Smooth muscle cell (in vitro differentiated cells): ENCODE results near the gene SNAP91. TPM values are rescaled to one million over a fixed set of nuclear protein-coding genes. Genes with fewer than 3 reads are reported as not detected.

Experiments used
- DNase-seq: peaks from one replicate; lab custom pipeline; 2025; ENCODE audit not compliant: unreplicated experiment; lab: John Stamatoyannopoulos, UW
- H2AFZ ChIP-seq: fragments of 200-600 bp; sonication (generic); 2 replicates; pipeline ENCODE4 v1.6.0; 2016; ENCODE audit warnings: antibody characterized with exemption, low read depth, mild to moderate bottlenecking
- H3F3A ChIP-seq: fragments of 200-600 bp; sonication (generic); 2 replicates; pipeline ENCODE4 v1.6.0; 2017; ENCODE audit warnings: antibody characterized with exemption, low read depth
- H3K27ac ChIP-seq: fragments of 200-600 bp; sonication (generic); 2 replicates; pipeline ENCODE4 v1.5.1; 2016; ENCODE audit warnings: low read depth, mild to moderate bottlenecking
- H3K27me3 ChIP-seq: fragments of 200-600 bp; sonication (generic); 2 replicates; pipeline ENCODE4 v1.6.1; 2016; ENCODE audit warnings: low read depth, mild to moderate bottlenecking
- H3K36me3 ChIP-seq: fragments of 200-600 bp; sonication (generic); 2 replicates; pipeline ENCODE4 v1.5.1; 2016; ENCODE audit warnings: low read depth
- H3K4me1 ChIP-seq: fragments of 200-600 bp; sonication (generic); 2 replicates; pipeline ENCODE4 v1.5.1; 2016; ENCODE audit warnings: low read depth
- H3K4me2 ChIP-seq: fragments of 200-600 bp; sonication (generic); 2 replicates; pipeline ENCODE4 v1.6.0; 2016; ENCODE audit warnings: mild to moderate bottlenecking
- H3K4me3 ChIP-seq: fragments of 200-600 bp; sonication (generic); 2 replicates; pipeline ENCODE4 v1.5.1; 2016; ENCODE audit warnings: mild to moderate bottlenecking
- H3K79me2 ChIP-seq: fragments of 200-600 bp; sonication (generic); 2 replicates; pipeline ENCODE4 v1.6.0; 2016; ENCODE audit warnings: low read depth, mild to moderate bottlenecking
- H3K9ac ChIP-seq: fragments of 200-600 bp; sonication (generic); 2 replicates; pipeline ENCODE4 v1.6.0; 2016; ENCODE audit warnings: low read depth
- H3K9me3 ChIP-seq: fragments of 200-600 bp; sonication (generic); replicated peaks from 2 replicates; pipeline ENCODE4 v1.5.1; 2016; ENCODE audit warnings: low read depth
- H4K20me1 ChIP-seq: fragments of 200-600 bp; sonication (generic); 2 replicates; pipeline ENCODE4 v1.6.0; 2016; ENCODE audit warnings: low read depth
- WGBS: methylation state at CpG from one replicate; pipeline ENCODE4 v1.1.7; 2016; ENCODE audit warnings: low lambda C conversion rate; 5-methylcytosine and 5-hydroxymethylcytosine counted together
- polyA plus RNA-seq: library from polyadenylated mRNA; unstranded; fragments of >200 nt; fragmentation: Nextera tagmentation; extraction: Ambion mirVana; gene quantifications from 2 replicates; pipeline ENCODE4 v1.2.1, GENCODE V29; 2016
- total RNA-seq: library from RNA; depleted of rRNA; stranded (reverse); fragments of >200 nt; gene quantifications from 2 replicates; pipeline ENCODE4 v1.2.3, GENCODE V29; 2014
- TF ChIP-seq, protein P1 (sequence below): fragments of 200-600 bp; sonication (generic); IDR thresholded peaks from 2 replicates; pipeline ENCODE4 v1.5.1; 2017; ENCODE audit warnings: borderline replicate concordance, mild to moderate bottlenecking, antibody characterized with exemption; ENCODE audit not compliant: insufficient read depth, poor library complexity, severe bottlenecking

Gene SNAP91
- total and polyA plus RNA-seq, 2 experiments from 2014 or later: not detected

DNA sequence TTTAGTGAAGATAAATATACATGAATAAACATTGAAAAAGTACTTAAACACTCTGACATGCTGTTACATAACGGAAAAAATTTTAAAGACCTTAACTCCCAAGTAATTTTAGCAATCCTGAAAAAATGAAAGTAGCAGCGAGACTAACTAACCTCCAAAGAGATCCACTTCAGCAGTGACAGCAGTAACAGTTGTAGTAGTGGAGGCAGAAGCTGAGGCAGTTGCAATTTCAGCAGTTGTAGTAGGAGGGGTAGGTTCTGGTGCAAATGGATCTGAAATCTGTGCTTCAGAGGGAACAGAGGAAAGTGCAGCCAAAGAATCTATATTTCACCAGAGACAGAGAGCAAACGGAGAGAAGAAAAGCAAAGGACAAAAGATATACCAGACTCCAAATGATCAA, 107.8 kb downstream of the SNAP91 start:
- H3K27me3 ChIP-seq: no peaks in the 10 kb centered on the region
- no peaks in the 10 kb centered on the region for H3F3A ChIP-seq
- H3K4me2 ChIP-seq: no peak overlapping the region
- TF ChIP-seq, protein P1, sequence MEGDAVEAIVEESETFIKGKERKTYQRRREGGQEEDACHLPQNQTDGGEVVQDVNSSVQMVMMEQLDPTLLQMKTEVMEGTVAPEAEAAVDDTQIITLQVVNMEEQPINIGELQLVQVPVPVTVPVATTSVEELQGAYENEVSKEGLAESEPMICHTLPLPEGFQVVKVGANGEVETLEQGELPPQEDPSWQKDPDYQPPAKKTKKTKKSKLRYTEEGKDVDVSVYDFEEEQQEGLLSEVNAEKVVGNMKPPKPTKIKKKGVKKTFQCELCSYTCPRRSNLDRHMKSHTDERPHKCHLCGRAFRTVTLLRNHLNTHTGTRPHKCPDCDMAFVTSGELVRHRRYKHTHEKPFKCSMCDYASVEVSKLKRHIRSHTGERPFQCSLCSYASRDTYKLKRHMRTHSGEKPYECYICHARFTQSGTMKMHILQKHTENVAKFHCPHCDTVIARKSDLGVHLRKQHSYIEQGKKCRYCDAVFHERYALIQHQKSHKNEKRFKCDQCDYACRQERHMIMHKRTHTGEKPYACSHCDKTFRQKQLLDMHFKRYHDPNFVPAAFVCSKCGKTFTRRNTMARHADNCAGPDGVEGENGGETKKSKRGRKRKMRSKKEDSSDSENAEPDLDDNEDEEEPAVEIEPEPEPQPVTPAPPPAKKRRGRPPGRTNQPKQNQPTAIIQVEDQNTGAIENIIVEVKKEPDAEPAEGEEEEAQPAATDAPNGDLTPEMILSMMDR: no peak
- no peak overlapping the region for H2AFZ ChIP-seq
- H3K27ac ChIP-seq: no peak overlapping the region
- no peaks in the 10 kb centered on the region for H3K9me3 ChIP-seq
- no peak overlapping the region for H3K4me3 ChIP-seq
- no peak for DNase-seq
- no peaks in the 10 kb centered on the region for H3K4me1 ChIP-seq
- no peaks in the 10 kb centered on the region for H4K20me1 ChIP-seq
- 86% methylated on average over 3 of the region's 3 CpGs for WGBS
- no peaks in the 10 kb centered on the region for H3K36me3 ChIP-seq
- H3K9ac ChIP-seq: no peak overlapping the region
- no peaks in the 10 kb centered on the region for H3K79me2 ChIP-seq

DNA sequence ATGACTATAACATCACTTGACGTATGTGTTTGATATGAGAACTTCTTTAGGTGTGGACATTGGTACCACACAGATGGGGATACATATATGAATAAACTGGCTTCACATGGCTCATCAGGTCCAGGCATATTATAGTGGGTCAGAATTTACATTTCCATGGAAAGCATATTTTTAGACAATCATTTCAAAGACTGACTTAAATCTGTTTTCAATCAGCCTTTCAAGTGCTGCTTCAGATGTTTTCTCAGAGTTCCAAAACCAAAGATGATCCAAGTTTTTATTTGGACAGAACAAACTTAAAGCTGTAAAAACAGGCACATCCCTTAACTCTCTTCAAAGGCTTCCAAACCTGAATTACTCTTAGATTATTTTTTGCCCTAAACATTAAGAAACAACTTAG, 108.4 kb downstream of the SNAP91 start:
- no peaks in the 10 kb centered on the region for H3K36me3 ChIP-seq
- H3K9ac ChIP-seq: no peak overlapping the region
- no peak overlapping the region for H3K4me3 ChIP-seq
- H3K79me2 ChIP-seq: no peaks in the 10 kb centered on the region
- no peak overlapping the region for H3K4me2 ChIP-seq
- H4K20me1 ChIP-seq: no peaks in the 10 kb centered on the region
- no peak overlapping the region for H3K27ac ChIP-seq
- no peaks in the 10 kb centered on the region for H3F3A ChIP-seq
- peak overlapping the region; percentile 46 for H2AFZ ChIP-seq
- H3K9me3 ChIP-seq: no peaks in the 10 kb centered on the region
- H3K27me3 ChIP-seq: no peaks in the 10 kb centered on the region
- WGBS: 90% methylated on average over 1 of the region's 1 CpG
- DNase-seq: no peak
- no peaks in the 10 kb centered on the region for H3K4me1 ChIP-seq
- TF ChIP-seq, protein P1: no peak

DNA sequence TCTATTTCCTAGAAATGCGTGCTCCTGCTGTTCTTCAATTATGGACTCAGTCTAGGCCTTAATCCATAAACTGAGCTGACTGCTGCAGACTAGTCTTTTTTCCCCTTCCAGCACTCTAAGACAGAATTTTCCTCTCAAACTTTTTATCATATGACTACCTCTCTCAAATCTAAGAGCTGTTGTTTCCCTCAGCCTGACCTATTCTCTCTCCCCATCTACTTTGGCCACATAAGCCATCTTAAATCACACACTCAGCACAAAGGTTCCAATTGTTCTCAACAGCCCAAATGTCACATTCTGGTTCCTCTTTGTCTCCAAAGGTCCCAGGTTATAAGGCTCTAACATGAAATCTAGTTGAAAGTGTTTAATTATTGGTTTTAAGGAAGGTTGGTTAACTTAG, 111.4 kb downstream of the SNAP91 start:
- no peaks in the 10 kb centered on the region for H3K4me1 ChIP-seq
- DNase-seq: no peak
- no peaks in the 10 kb centered on the region for H3K79me2 ChIP-seq
- no peak overlapping the region for H3K9ac ChIP-seq
- WGBS: 91% methylated on average over 1 of the region's 1 CpG
- H3K27ac ChIP-seq: no peak overlapping the region
- no peaks in the 10 kb centered on the region for H3K9me3 ChIP-seq
- no peak overlapping the region for H3K4me3 ChIP-seq
- no peak overlapping the region for H2AFZ ChIP-seq
- no peak overlapping the region for H3K4me2 ChIP-seq
- H4K20me1 ChIP-seq: no peaks in the 10 kb centered on the region
- H3F3A ChIP-seq: no peaks in the 10 kb centered on the region
- TF ChIP-seq, protein P1: no peak
- no peaks in the 10 kb centered on the region for H3K36me3 ChIP-seq
- no peaks in the 10 kb centered on the region for H3K27me3 ChIP-seq

DNA sequence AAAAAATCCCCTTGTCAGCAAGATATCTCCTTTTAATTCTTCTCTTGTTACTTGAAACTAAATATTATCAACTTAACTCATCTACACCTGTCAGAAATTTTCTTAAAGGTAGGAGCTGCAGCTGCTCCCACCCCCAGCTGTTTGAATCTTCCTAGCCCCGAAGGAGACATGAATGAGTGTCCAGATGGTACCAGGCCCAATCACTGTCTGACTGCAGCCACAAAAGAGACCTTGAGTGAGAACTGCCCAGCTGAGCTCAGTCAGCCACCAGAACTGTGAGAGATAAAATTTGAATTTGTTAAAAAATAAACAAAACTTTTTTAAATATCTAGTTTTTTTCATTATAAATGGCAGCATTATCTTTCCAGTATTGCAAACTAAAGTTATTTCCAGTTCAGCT, 111.8 kb downstream of the SNAP91 start:
- H3K4me1 ChIP-seq: no peaks in the 10 kb centered on the region
- no peaks in the 10 kb centered on the region for H3K9me3 ChIP-seq
- no peaks in the 10 kb centered on the region for H3K27me3 ChIP-seq
- no peak overlapping the region for H3K4me2 ChIP-seq
- no peak overlapping the region for H2AFZ ChIP-seq
- no peaks in the 10 kb centered on the region for H3K79me2 ChIP-seq
- H3K27ac ChIP-seq: no peak overlapping the region
- no peak overlapping the region for H3K9ac ChIP-seq
- H3K4me3 ChIP-seq: no peak overlapping the region
- H3F3A ChIP-seq: no peaks in the 10 kb centered on the region
- H3K36me3 ChIP-seq: no peaks in the 10 kb centered on the region
- TF ChIP-seq, protein P1: no peak
- 97% methylated on average over 1 of the region's 1 CpG for WGBS
- no peak for DNase-seq
- no peaks in the 10 kb centered on the region for H4K20me1 ChIP-seq
